K562 (cell line): ENCODE measurements around the gene EP300. TPM values are rescaled to one million over a fixed set of nuclear protein-coding genes. Genes with fewer than 3 reads are reported as not detected.

Experiments
- ASH1L ChIP-seq: fragments of 450-650 bp; IDR thresholded peaks from 2 replicates; pipeline ENCODE4 v1.6.1; 2018; ENCODE audit warnings: borderline replicate concordance, mild to moderate bottlenecking, low read depth; ENCODE audit not compliant: partially characterized antibody
- CREB1 ChIP-seq, 2 experiments: sonication (generic) in 1 of 2; formaldehyde crosslinking in 1 of 2; IDR thresholded peaks; 2 replicates each; pipeline versions ENCODE4 v1.6.1 to v1.8.0; 2012 to 2022; ENCODE audit warnings: inconsistent platforms in 1 of 2, mild to moderate bottlenecking in 1 of 2, missing genetic modification reagents in 1 of 2, moderate library complexity in 1 of 2
- DDX20 ChIP-seq: fragments of 450-650 bp; IDR thresholded peaks from 2 replicates; pipeline ENCODE4 v1.6.1; 2016; ENCODE audit warnings: missing genetic modification characterization, low read depth, mild to moderate bottlenecking, missing compliant biosample characterization, moderate library complexity
- ESRRB ChIP-seq: fragments of 250-450 bp; sonication (Bioruptor Pico); IDR thresholded peaks from 2 replicates; pipeline ENCODE4 v1.5.0; 2020; ENCODE audit warnings: mild to moderate bottlenecking, moderate library complexity, borderline replicate concordance
- FUS ChIP-seq: fragments of 200-400 bp; formaldehyde crosslinking; optimal IDR thresholded peaks from 2 replicates; pipeline ENCODE3; 2017; ENCODE audit warnings: low read depth, low read length
- GATAD2B ChIP-seq: fragments of 450-650 bp; IDR thresholded peaks from 2 replicates; pipeline ENCODE4 v1.6.1; 2017; ENCODE audit warnings: mild to moderate bottlenecking, borderline replicate concordance
- L3MBTL2 ChIP-seq: fragments of 450-650 bp; IDR thresholded peaks from 2 replicates; pipeline ENCODE4 v1.6.1; 2016; ENCODE audit warnings: mild to moderate bottlenecking, moderate library complexity
- MNT ChIP-seq, 2 experiments: fragments of 450-650 bp; conservative IDR thresholded peaks; 2 replicates each; pipeline ENCODE4 v1.6.1; 2017; ENCODE audit warnings: mild to moderate bottlenecking in 2 of 2, moderate library complexity in 2 of 2
- MXI1 ChIP-seq: IDR thresholded peaks from 2 replicates; pipeline ENCODE4 v1.6.1; 2011; ENCODE audit warnings: low read depth, mild to moderate bottlenecking, improper control_type of control experiment, low read length
- NR2C1 ChIP-seq, 2 experiments: fragments of 450-650 bp; IDR thresholded peaks; 2 replicates each; pipeline ENCODE4 v1.6.1; 2017; ENCODE audit warnings: mild to moderate bottlenecking in 2 of 2, antibody characterized with exemption in 1 of 2, inconsistent platforms in 1 of 2, missing compliant biosample characterization in 1 of 2, missing genetic modification characterization in 1 of 2
- NR2F6 ChIP-seq: fragments of 450-650 bp; formaldehyde crosslinking; IDR thresholded peaks from 2 replicates; pipeline ENCODE4 v1.4.0; 2020; ENCODE audit warnings: mild to moderate bottlenecking
- PHF21A ChIP-seq: fragments of 450-650 bp; IDR thresholded peaks from 2 replicates; pipeline ENCODE4 v1.6.1; 2017; ENCODE audit warnings: low read depth, borderline replicate concordance
- RFX1 ChIP-seq: fragments of 450-650 bp; IDR thresholded peaks from 2 replicates; pipeline ENCODE4 v1.6.1; 2016; ENCODE audit warnings: mild to moderate bottlenecking, moderate library complexity
- SAP30 ChIP-seq: fragments of 200-600 bp; sonication (generic); IDR thresholded peaks from 2 replicates; pipeline ENCODE4 v1.6.1; 2012; ENCODE audit warnings: borderline replicate concordance, low read depth, mild to moderate bottlenecking, moderate library complexity, low read length, control low read depth, inconsistent platforms; ENCODE audit not compliant: insufficient read depth, poor library complexity, severe bottlenecking
- SMARCA4 ChIP-seq: fragments of 450-650 bp; IDR thresholded peaks from 2 replicates; pipeline ENCODE4 v1.6.1; 2016
- SNAPC5 ChIP-seq: fragments of 250-450 bp; sonication (Bioruptor Pico); IDR thresholded peaks from 2 replicates; pipeline ENCODE4 v1.8.0; 2021; ENCODE audit warnings: moderate library complexity, mild to moderate bottlenecking, inconsistent platforms
- TAF1 ChIP-seq: IDR thresholded peaks from 2 replicates; pipeline ENCODE4 v1.6.1; 2011; ENCODE audit warnings: mild to moderate bottlenecking, low read length, moderate library complexity; ENCODE audit not compliant: insufficient read depth, control insufficient read depth, severe bottlenecking; ENCODE audit errors: extremely low read depth
- TAF9B ChIP-seq: fragments of 450-650 bp; IDR thresholded peaks from 2 replicates; pipeline ENCODE4 v1.6.1; 2018; ENCODE audit warnings: mild to moderate bottlenecking; ENCODE audit not compliant: partially characterized antibody
- YBX1 ChIP-seq: fragments of 450-650 bp; IDR thresholded peaks from 2 replicates; pipeline ENCODE4 v1.7.1; 2016; ENCODE audit warnings: mild to moderate bottlenecking
- ZNF589 ChIP-seq: fragments of 200-800 bp; sonication (Bioruptor generic); IDR thresholded peaks from 2 replicates; pipeline ENCODE4 v1.6.1; 2016; ENCODE audit warnings: low read depth, missing genetic modification characterization, missing compliant biosample characterization
- polyA plus RNA-seq, 8 experiments: library from polyadenylated mRNA; depleted of rRNA in 4 of 8; stranded (reverse) in 5 of 8; unstranded in 3 of 8; fragments of >200 nt; fragmentation: Nextera tagmentation in 2 of 8; fragmentation: Illumina TruSeq in 1 of 8; extraction: Ambion mirVana in 2 of 8; extraction: Trizol in 1 of 8; gene quantifications; 2 replicates each; pipeline versions ENCODE4 v1.2.1 to v1.2.3, GENCODE V29; 2011 to 2014; ENCODE audit warnings: inconsistent platforms in 1 of 8, missing spikeins in 1 of 8
- total RNA-seq, 7 experiments: library from RNA; depleted of rRNA in 6 of 7; stranded (reverse); fragments of >200 nt in 6 of 7; fragmentation: Illumina TruSeq in 2 of 7; extraction: Trizol in 2 of 7; gene quantifications; 2 replicates each; pipeline versions ENCODE4 v1.2.1 to v1.2.3, GENCODE V29; 2011 to 2021; ENCODE audit warnings: low replicate concordance in 1 of 7
- TF ChIP-seq, protein P1 (sequence below): sonication (generic); formaldehyde crosslinking; IDR thresholded peaks from 2 replicates; pipeline ENCODE4 v1.8.0; 2022; ENCODE audit warnings: mild to moderate bottlenecking, missing genetic modification reagents

The EP300 gene
- total and polyA plus RNA-seq, 9 of the 15 experiments (the other 6 are each of a cell fraction or from before 2014, with no cell fraction given), result 2.2 to 28.6 (median 10.9) TPM

- TF ChIP-seq SNAPC5 (CRISPR knock-in tag), result no peak
- no peak for TF ChIP-seq PHF21A
- TF ChIP-seq YBX1, result no peak
- no peak for TF ChIP-seq ZNF589
- TF ChIP-seq NR2C1 (IDR thresholded peaks at IDR 0.05), result no peak
- 0 out of 2 replicates have a peak, but pooled peaks have one; percentile 18 for TF ChIP-seq NR2C1 (tag; IDR thresholded peaks at IDR 0.05)
- TF ChIP-seq TAF1, result peak; percentile 83
- no peak for TF ChIP-seq FUS
- peak; percentile 78 for TF ChIP-seq L3MBTL2
- peak; percentile 67; the same call in 1 of the 2 replicates for TF ChIP-seq MXI1
- no peak for TF ChIP-seq DDX20 (tag)
- TF ChIP-seq GATAD2B, result no peak
- no peak for TF ChIP-seq ESRRB (CRISPR knock-in tag)
- peak; percentile 79 for TF ChIP-seq SAP30
- peak; percentile 69 to 83 for TF ChIP-seq MNT (conservative IDR thresholded peaks at IDR 0.05)
- TF ChIP-seq, protein P1, sequence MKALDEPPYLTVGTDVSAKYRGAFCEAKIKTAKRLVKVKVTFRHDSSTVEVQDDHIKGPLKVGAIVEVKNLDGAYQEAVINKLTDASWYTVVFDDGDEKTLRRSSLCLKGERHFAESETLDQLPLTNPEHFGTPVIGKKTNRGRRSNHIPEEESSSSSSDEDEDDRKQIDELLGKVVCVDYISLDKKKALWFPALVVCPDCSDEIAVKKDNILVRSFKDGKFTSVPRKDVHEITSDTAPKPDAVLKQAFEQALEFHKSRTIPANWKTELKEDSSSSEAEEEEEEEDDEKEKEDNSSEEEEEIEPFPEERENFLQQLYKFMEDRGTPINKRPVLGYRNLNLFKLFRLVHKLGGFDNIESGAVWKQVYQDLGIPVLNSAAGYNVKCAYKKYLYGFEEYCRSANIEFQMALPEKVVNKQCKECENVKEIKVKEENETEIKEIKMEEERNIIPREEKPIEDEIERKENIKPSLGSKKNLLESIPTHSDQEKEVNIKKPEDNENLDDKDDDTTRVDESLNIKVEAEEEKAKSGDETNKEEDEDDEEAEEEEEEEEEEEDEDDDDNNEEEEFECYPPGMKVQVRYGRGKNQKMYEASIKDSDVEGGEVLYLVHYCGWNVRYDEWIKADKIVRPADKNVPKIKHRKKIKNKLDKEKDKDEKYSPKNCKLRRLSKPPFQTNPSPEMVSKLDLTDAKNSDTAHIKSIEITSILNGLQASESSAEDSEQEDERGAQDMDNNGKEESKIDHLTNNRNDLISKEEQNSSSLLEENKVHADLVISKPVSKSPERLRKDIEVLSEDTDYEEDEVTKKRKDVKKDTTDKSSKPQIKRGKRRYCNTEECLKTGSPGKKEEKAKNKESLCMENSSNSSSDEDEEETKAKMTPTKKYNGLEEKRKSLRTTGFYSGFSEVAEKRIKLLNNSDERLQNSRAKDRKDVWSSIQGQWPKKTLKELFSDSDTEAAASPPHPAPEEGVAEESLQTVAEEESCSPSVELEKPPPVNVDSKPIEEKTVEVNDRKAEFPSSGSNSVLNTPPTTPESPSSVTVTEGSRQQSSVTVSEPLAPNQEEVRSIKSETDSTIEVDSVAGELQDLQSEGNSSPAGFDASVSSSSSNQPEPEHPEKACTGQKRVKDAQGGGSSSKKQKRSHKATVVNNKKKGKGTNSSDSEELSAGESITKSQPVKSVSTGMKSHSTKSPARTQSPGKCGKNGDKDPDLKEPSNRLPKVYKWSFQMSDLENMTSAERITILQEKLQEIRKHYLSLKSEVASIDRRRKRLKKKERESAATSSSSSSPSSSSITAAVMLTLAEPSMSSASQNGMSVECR (CRISPR knock-in tag), result peak; percentile 71
- TF ChIP-seq TAF9B, result peak; percentile 87
- TF ChIP-seq RFX1, result peak; percentile 98
- peak; percentile 51; the same call in 1 of the 2 replicates for TF ChIP-seq CREB1 (IDR thresholded peaks at IDR 0.05)
- peak; percentile 56; the same call in 1 of the 2 replicates for TF ChIP-seq CREB1 (CRISPR knock-in tag; IDR thresholded peaks at IDR 0.05)
- TF ChIP-seq ASH1L, result peak; percentile 63
- TF ChIP-seq NR2F6 (CRISPR knock-in tag), result no peak
- TF ChIP-seq SMARCA4, result no peak
Observed at GRCh38 chr22:41204992-41205900, 112.9 kb downstream of the EP300 start, which contains the start of gene L3MBTL2 (continued).
